ENCODE results near the gene ABCA4.

GRCh38 chr1:94047949-94048348 lies 73.0 kb downstream of the ABCA4 start:
- TF ChIP-seq CTCF (IDR thresholded peaks at IDR 0.05) (no peak), POLR2A (IDR thresholded peaks at IDR 0.05) (no peak)
